ENCODE data around the gene CHST15. TPM values are rescaled to one million over a fixed set of nuclear protein-coding genes. Genes with fewer than 3 reads are reported as not detected.

CHST15 gene
- total RNA-seq, 5 donors from 2014 or later (not counting 1 experiment from before 2014, with no cell fraction given) = 0.95 to 4.2 (median 1.3) TPM

GRCh38 chr10:123998197-123999141 is 94.9 kb downstream of the CHST15 start:
- POLR2A ChIA-PET = no interaction called here
- ATAC-seq (replicated peaks in 1 of 4) (no peak), DNase-seq (no peak)
- Histone ChIP-seq H3K4me3 (ENCODE audit: control insufficient read depth in 1 of 2, extremely low read depth in 1 of 2, low read length in 1 of 2) (no peak overlapping the region), H3K36me3 (ENCODE audit: control insufficient read depth in 2 of 2, extremely low read depth in 1 of 2, insufficient read depth in 1 of 2, low read length in 1 of 2) (no peaks in the 10 kb centered on the region), H3K9me3 (no peaks in the 10 kb centered on the region), H3K4me1 (ENCODE audit: control insufficient read depth in 1 of 2, extremely low read depth in 1 of 2, insufficient read depth in 2 of 2, low read length in 2 of 2) (peaks cover 0 to 21% of the 10 kb centered on the region in 2 experiments), H3K27ac (ENCODE audit: low read length) (no peak overlapping the region), H3K27me3 (replicated peaks in 1 of 2; ENCODE audit: control insufficient read depth in 2 of 2, extremely low read depth in 1 of 2, insufficient read depth in 2 of 2, low read length in 1 of 2) (peaks cover 0 to 46% of the 10 kb centered on the region in 2 experiments)
- no peaks in the 10 kb centered on the region for H3K9me3 Mint-ChIP-seq
- no peaks in the 10 kb centered on the region for H3K36me3 Mint-ChIP-seq
- CTCF ChIA-PET = interaction anchor here (1.3 to 5.4 kb wide), 3 partner anchors 390 to 393 kb away, joined by 6 to 73 read pairs (median 34); no protein-coding TSS in a partner anchor
- WGBS (ENCODE audit: insufficient coverage) = 80% methylated on average over 7 of the region's 11 CpGs
- H3K4me1 Mint-ChIP-seq = peaks cover 13 to 16% (median 15%) of the 10 kb centered on the region in 3 donors
- no peak overlapping the region for H3K27ac Mint-ChIP-seq
- peaks cover 26 to 40% of the 10 kb centered on the region in 2 donors for H3K27me3 Mint-ChIP-seq
- H3K4me3 Mint-ChIP-seq = no peak overlapping the region

DNA sequence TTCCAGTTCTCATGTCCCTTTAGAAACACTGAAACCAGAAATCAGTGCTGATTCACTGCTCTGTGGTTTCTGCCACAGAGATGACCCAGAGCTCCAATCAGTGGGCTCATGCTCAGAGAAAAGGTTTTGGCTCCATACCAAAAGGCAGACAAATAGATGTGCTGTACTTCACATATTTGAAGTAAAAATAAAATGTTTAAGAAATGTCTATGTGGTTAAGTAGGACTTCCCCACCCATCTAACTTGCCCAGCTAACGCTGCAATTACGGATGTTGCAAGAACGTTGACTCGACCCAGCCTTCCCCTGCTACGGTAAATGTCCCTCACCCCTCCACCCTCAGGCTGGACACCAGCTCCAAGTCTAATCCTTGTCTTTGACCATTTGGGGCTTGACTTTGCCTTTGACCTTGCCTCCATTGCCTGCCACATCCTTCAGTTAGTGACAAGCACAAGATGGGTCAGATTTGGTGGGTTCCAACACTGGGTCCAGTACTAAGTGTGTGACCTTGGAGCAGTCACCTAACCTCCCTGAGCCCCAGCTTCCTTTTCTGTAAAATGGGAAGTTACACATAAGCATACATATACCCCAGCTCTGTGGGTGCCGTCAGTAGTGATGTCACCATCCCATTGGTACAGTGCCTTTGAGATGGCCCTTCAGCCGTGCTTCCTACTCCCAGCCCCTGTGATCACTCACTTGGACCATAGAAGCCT is 95.8 kb downstream of the CHST15 start:
- Mint-ChIP-seq H3K36me3 (no peaks in the 10 kb centered on the region), H3K27me3 (peaks cover 33 to 48% of the 10 kb centered on the region in 2 donors), H3K27ac (no peak overlapping the region), H3K4me1 (peaks cover 13 to 16% (median 15%) of the 10 kb centered on the region in 3 donors), H3K9me3 (no peaks in the 10 kb centered on the region), H3K4me3 (no peak overlapping the region)
- Histone ChIP-seq H3K4me3 (ENCODE audit: control insufficient read depth in 1 of 2, extremely low read depth in 1 of 2, low read length in 1 of 2) (no peak overlapping the region), H3K27ac (ENCODE audit: low read length) (no peak overlapping the region), H3K36me3 (ENCODE audit: control insufficient read depth in 2 of 2, extremely low read depth in 1 of 2, insufficient read depth in 1 of 2, low read length in 1 of 2) (no peaks in the 10 kb centered on the region), H3K4me1 (ENCODE audit: control insufficient read depth in 1 of 2, extremely low read depth in 1 of 2, insufficient read depth in 2 of 2, low read length in 2 of 2) (peaks cover 0 to 21% of the 10 kb centered on the region in 2 experiments), H3K9me3 (no peaks in the 10 kb centered on the region), H3K27me3 (replicated peaks in 1 of 2; ENCODE audit: control insufficient read depth in 2 of 2, extremely low read depth in 1 of 2, insufficient read depth in 2 of 2, low read length in 1 of 2) (peaks cover 0 to 48% of the 10 kb centered on the region in 2 experiments)
- CTCF ChIA-PET = interaction anchor here (0.6 to 5.4 kb wide), 6 partner anchors 388 to 757 kb away, joined by 3 to 73 read pairs (median 6); no protein-coding TSS in a partner anchor
- no peak for ATAC-seq (replicated peaks in 1 of 4)
- WGBS (ENCODE audit: insufficient coverage) = 35% methylated on average over 7 of the region's 7 CpGs
- POLR2A ChIA-PET = no interaction called here
- peak in 2 of 35 experiments; percentile 5 to 31 for DNase-seq

DNA sequence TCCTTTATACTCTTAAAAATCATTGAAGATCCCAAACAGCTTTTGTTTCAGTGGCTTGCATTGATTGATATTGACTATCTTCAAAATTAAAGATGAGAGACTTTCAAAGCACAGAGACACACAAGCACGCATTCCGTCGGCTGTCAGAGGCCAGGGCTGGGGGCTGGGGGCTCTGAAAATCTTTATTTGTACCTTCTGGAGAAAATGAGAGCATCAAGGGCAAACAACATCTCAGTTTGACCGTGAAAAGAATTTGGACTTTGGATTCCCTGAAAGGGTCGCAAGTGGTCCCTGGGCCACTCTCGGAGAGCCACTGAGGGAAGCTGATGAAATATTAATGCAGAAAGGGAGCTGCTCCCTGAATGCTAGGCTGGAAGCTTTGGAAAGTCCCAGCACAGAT is 96.4 kb downstream of the CHST15 start:
- no peak for ATAC-seq (replicated peaks in 1 of 4)
- ChIA-PET POLR2A (no interaction called here), CTCF (interaction anchor here (0.6 to 5.4 kb wide), 5 partner anchors 388 to 757 kb away, joined by 3 to 73 read pairs (median 6); no protein-coding TSS in a partner anchor)
- Histone ChIP-seq H3K4me1 (ENCODE audit: control insufficient read depth in 1 of 2, extremely low read depth in 1 of 2, insufficient read depth in 2 of 2, low read length in 2 of 2) (peaks cover 0 to 21% of the 10 kb centered on the region in 2 experiments), H3K9me3 (no peaks in the 10 kb centered on the region), H3K36me3 (ENCODE audit: control insufficient read depth in 2 of 2, extremely low read depth in 1 of 2, insufficient read depth in 1 of 2, low read length in 1 of 2) (no peaks in the 10 kb centered on the region), H3K27ac (ENCODE audit: low read length) (no peak overlapping the region), H3K4me3 (ENCODE audit: control insufficient read depth in 1 of 2, extremely low read depth in 1 of 2, low read length in 1 of 2) (no peak overlapping the region), H3K27me3 (replicated peaks in 1 of 2; ENCODE audit: control insufficient read depth in 2 of 2, extremely low read depth in 1 of 2, insufficient read depth in 2 of 2, low read length in 1 of 2) (peaks cover 0 to 53% of the 10 kb centered on the region in 2 experiments)
- WGBS (ENCODE audit: insufficient coverage) = 92% methylated on average over 6 of the region's 6 CpGs
- Mint-ChIP-seq H3K4me1 (peaks cover 13 to 16% (median 15%) of the 10 kb centered on the region in 3 donors), H3K36me3 (no peaks in the 10 kb centered on the region), H3K27me3 (peaks cover 39 to 53% of the 10 kb centered on the region in 2 donors), H3K4me3 (no peak overlapping the region), H3K27ac (no peak overlapping the region), H3K9me3 (no peaks in the 10 kb centered on the region)
- DNase-seq = no peak

DNA sequence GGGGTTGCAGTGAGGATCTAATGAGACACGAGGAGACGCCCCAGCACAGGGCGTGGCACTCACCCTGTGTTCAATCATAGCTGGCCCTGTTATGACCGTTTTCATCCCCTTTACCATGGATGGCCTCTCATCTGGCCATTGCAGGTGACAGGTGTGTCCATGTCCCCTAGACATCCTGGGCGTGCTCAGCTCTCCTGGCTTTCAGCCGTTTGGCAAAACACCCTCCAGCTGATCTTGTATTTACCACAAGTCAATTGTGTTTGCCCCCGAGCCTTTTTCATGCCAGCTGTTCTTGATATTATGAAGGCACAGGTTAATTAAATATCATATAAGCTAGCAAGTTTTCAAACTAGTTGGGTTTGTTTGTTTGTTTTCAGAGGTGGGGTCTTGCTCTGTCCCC is 97.1 kb downstream of the CHST15 start:
- ATAC-seq (replicated peaks in 1 of 4) = no peak
- no peak overlapping the region for H3K27ac Mint-ChIP-seq
- H3K4me3 Mint-ChIP-seq = peak overlapping the region in 2 of 3 donors; percentile 11 to 67
- no peak overlapping the region for H3K27ac ChIP-seq (ENCODE audit: low read length)
- peaks cover 13 to 16% (median 15%) of the 10 kb centered on the region in 3 donors for H3K4me1 Mint-ChIP-seq
- no peaks in the 10 kb centered on the region for H3K9me3 ChIP-seq
- H3K36me3 ChIP-seq (ENCODE audit: control insufficient read depth in 2 of 2, extremely low read depth in 1 of 2, insufficient read depth in 1 of 2, low read length in 1 of 2) = no peaks in the 10 kb centered on the region
- ChIA-PET POLR2A (no interaction called here), CTCF (interaction anchor here (0.6 to 5.4 kb wide), 4 partner anchors 389 to 458 kb away, joined by 3 to 73 read pairs (median 18); no protein-coding TSS in a partner anchor)
- H3K4me1 ChIP-seq (ENCODE audit: control insufficient read depth in 1 of 2, extremely low read depth in 1 of 2, insufficient read depth in 2 of 2, low read length in 2 of 2) = peaks cover 0 to 21% of the 10 kb centered on the region in 2 experiments
- H3K27me3 Mint-ChIP-seq = peaks cover 40 to 56% of the 10 kb centered on the region in 2 donors
- no peak for DNase-seq
- H3K27me3 ChIP-seq (replicated peaks in 1 of 2; ENCODE audit: control insufficient read depth in 2 of 2, extremely low read depth in 1 of 2, insufficient read depth in 2 of 2, low read length in 1 of 2) = peaks cover under 1 to 53% of the 10 kb centered on the region in 2 experiments
- H3K4me3 ChIP-seq (ENCODE audit: control insufficient read depth in 1 of 2, extremely low read depth in 1 of 2, low read length in 1 of 2) = no peak overlapping the region
- H3K9me3 Mint-ChIP-seq = no peaks in the 10 kb centered on the region
- H3K36me3 Mint-ChIP-seq = no peaks in the 10 kb centered on the region
- WGBS (ENCODE audit: insufficient coverage) = 80% methylated on average over 4 of the region's 7 CpGs

- WGBS (ENCODE audit: insufficient coverage) = 16% methylated on average over 18 of the region's 27 CpGs
- DNase-seq (peak in 4 of 35 experiments; percentile 18 to 39 (median 26)), ATAC-seq (replicated peaks in 1 of 4) (peak; percentile 52 to 57 (median 54))
- ChIA-PET CTCF (interaction anchor here (0.6 to 5.4 kb wide), 6 partner anchors 9 to 459 kb away, joined by 3 to 73 read pairs (median 10); no protein-coding TSS in a partner anchor), POLR2A (no interaction called here)
- Histone ChIP-seq H3K36me3 (ENCODE audit: control insufficient read depth in 2 of 2, extremely low read depth in 1 of 2, insufficient read depth in 1 of 2, low read length in 1 of 2) (no peaks in the 10 kb centered on the region), H3K4me1 (ENCODE audit: control insufficient read depth in 1 of 2, extremely low read depth in 1 of 2, insufficient read depth in 2 of 2, low read length in 2 of 2) (peaks cover 0 to 21% of the 10 kb centered on the region in 2 experiments), H3K9me3 (no peaks in the 10 kb centered on the region), H3K4me3 (ENCODE audit: control insufficient read depth in 1 of 2, extremely low read depth in 1 of 2, low read length in 1 of 2) (peak overlapping the region in 1 of 2 donors; percentile 29), H3K27ac (ENCODE audit: low read length) (no peak overlapping the region), H3K27me3 (replicated peaks in 1 of 2; ENCODE audit: control insufficient read depth in 2 of 2, extremely low read depth in 1 of 2, insufficient read depth in 2 of 2, low read length in 1 of 2) (peaks cover 5 to 55% of the 10 kb centered on the region in 2 experiments)
- H3K4me1 Mint-ChIP-seq = peaks cover 15 to 20% (median 16%) of the 10 kb centered on the region in 3 donors
- no peaks in the 10 kb centered on the region for H3K36me3 Mint-ChIP-seq
- H3K9me3 Mint-ChIP-seq = no peaks in the 10 kb centered on the region
- H3K27ac Mint-ChIP-seq = no peak overlapping the region
- H3K4me3 Mint-ChIP-seq = peak overlapping the region; percentile 28 to 67 (median 60)
- H3K27me3 Mint-ChIP-seq = peaks cover 47 to 63% of the 10 kb centered on the region in 2 donors
Measured at GRCh38 chr10:123995461-123996131, 97.8 kb downstream of the CHST15 start.
